Measurements from ENCODE around the gene CD79A. TPM values are rescaled to one million over a fixed set of nuclear protein-coding genes. Genes with fewer than 3 reads are reported as not detected.
A peak's percentile ranks its signal among the peaks of the same experiment; 100 is the strongest.

Gene CD79A
- total RNA-seq, 3 donors from 2014 or later, result 0.80 to 2.9 (median 1.8) TPM

- H3K4me3 ChIP-seq, result no peak overlapping the region
- H3K9me3 ChIP-seq, result no peaks in the 10 kb centered on the region
- no peaks in the 10 kb centered on the region for H3K27me3 ChIP-seq
- H3K27ac ChIP-seq, result no peak overlapping the region
- no peak for TF ChIP-seq POLR2A (IDR thresholded peaks at IDR 0.05)
- TF ChIP-seq POLR2AphosphoS5 (IDR thresholded peaks at IDR 0.05), result no peak
- no peaks in the 10 kb centered on the region for H3K36me3 ChIP-seq
- DNase-seq (ENCODE audit: low spot score in 2 of 2), result no peak
- intact Hi-C loops (cut with DNase I; ENCODE audit: low total_unique reads), result no loop called here
- no peaks in the 10 kb centered on the region for H3K4me1 ChIP-seq
Measured at GRCh38 chr19:41849067-41849466, 28.0 kb upstream of the CD79A start.

- TF ChIP-seq POLR2AphosphoS5 (IDR thresholded peaks at IDR 0.05), result no peak
- TF ChIP-seq POLR2A (IDR thresholded peaks at IDR 0.05), result no peak
- no peak for TF ChIP-seq CTCF (IDR thresholded peaks at IDR 0.05)
- H3K27ac ChIP-seq, result no peak overlapping the region
- no peaks in the 10 kb centered on the region for H3K4me1 ChIP-seq
- H3K4me3 ChIP-seq, result no peak overlapping the region
- intact Hi-C loops (cut with DNase I; ENCODE audit: low total_unique reads), result no loop called here
- no peaks in the 10 kb centered on the region for H3K36me3 ChIP-seq
- H3K27me3 ChIP-seq, result no peaks in the 10 kb centered on the region
- DNase-seq (ENCODE audit: low spot score in 2 of 2), result no peak
- no peaks in the 10 kb centered on the region for H3K9me3 ChIP-seq
Measured at GRCh38 chr19:41850381-41850780, 26.7 kb upstream of the CD79A start.

GRCh38 chr19:41851456-41851855 lies 25.6 kb upstream of the CD79A start:
- H3K9me3 ChIP-seq, result no peaks in the 10 kb centered on the region
- no peak overlapping the region for H3K4me3 ChIP-seq
- H3K36me3 ChIP-seq, result no peaks in the 10 kb centered on the region
- TF ChIP-seq POLR2AphosphoS5 (IDR thresholded peaks at IDR 0.05) (no peak), CTCF (IDR thresholded peaks at IDR 0.05) (no peak), POLR2A (IDR thresholded peaks at IDR 0.05) (no peak)
- H3K27me3 ChIP-seq, result no peaks in the 10 kb centered on the region
- intact Hi-C loops (cut with DNase I; ENCODE audit: low total_unique reads), result no loop called here
- H3K27ac ChIP-seq, result no peak overlapping the region
- DNase-seq (ENCODE audit: low spot score in 2 of 2), result no peak
- no peaks in the 10 kb centered on the region for H3K4me1 ChIP-seq

DNA sequence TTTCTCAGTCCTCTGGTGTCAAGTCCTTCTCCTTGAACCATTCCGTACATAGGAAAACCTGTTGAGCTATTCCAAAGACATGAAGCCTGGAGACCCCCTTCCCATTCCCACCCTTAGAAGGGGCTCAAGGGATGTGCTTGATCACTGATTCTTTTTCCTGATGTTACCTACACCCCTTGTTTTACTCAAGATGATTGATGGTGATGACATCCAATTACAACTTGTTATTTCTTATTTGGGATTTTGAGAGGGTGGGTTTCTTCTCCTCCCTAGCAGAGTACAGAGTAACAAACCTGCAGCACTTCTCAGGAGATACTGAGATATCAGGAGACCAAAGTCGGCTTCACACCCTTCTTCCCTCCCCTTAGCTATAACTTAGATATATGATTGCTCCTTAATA lies 23.7 kb upstream of the CD79A start:
- no peaks in the 10 kb centered on the region for H3K4me1 ChIP-seq
- no peaks in the 10 kb centered on the region for H3K36me3 ChIP-seq
- TF ChIP-seq POLR2AphosphoS5 (IDR thresholded peaks at IDR 0.05), result no peak
- TF ChIP-seq POLR2A (IDR thresholded peaks at IDR 0.05), result no peak
- no peak for TF ChIP-seq CTCF (IDR thresholded peaks at IDR 0.05)
- DNase-seq (ENCODE audit: low spot score in 2 of 2), result no peak
- H3K27ac ChIP-seq, result no peak overlapping the region
- no peaks in the 10 kb centered on the region for H3K9me3 ChIP-seq
- H3K4me3 ChIP-seq, result no peak overlapping the region
- H3K27me3 ChIP-seq, result no peaks in the 10 kb centered on the region
- intact Hi-C loops (cut with DNase I; ENCODE audit: low total_unique reads), result no loop called here

GRCh38 chr19:41853768-41854167 lies 23.3 kb upstream of the CD79A start:
- TF ChIP-seq POLR2A (IDR thresholded peaks at IDR 0.05), result no peak
- TF ChIP-seq CTCF (IDR thresholded peaks at IDR 0.05), result no peak
- TF ChIP-seq POLR2AphosphoS5 (IDR thresholded peaks at IDR 0.05), result no peak
- Histone ChIP-seq H3K9me3 (no peaks in the 10 kb centered on the region), H3K4me3 (no peak overlapping the region), H3K4me1 (no peaks in the 10 kb centered on the region), H3K27ac (no peak overlapping the region), H3K27me3 (no peaks in the 10 kb centered on the region), H3K36me3 (no peaks in the 10 kb centered on the region)
- intact Hi-C loops (cut with DNase I; ENCODE audit: low total_unique reads), result no loop called here
- DNase-seq (ENCODE audit: low spot score in 2 of 2), result no peak

DNA sequence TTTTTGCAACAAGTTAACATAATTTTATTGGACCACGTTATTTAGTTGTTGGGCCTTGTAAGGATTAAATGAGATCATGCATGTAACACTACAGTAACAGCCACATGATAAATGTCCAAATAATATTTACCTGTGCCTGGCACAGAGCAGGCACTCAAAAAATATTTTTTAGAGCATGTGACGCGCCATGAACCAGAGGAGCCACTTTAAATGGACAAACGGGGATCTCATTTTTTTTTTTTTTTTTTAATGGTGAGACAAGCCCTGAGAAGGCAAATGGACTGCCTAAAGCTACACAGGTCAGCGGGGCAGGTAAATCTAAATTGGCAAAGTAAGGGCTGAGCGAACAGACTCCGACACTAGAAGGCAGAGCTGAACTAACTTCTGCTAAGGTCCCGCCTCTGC lies 17.9 kb upstream of the CD79A start:
- TF ChIP-seq CTCF (IDR thresholded peaks at IDR 0.05) (no peak), POLR2AphosphoS5 (IDR thresholded peaks at IDR 0.05) (no peak), POLR2A (IDR thresholded peaks at IDR 0.05) (no peak)
- Histone ChIP-seq H3K9me3 (no peaks in the 10 kb centered on the region), H3K4me3 (peak overlapping the region; percentile 86 to 98 (median 92)), H3K27me3 (no peaks in the 10 kb centered on the region), H3K36me3 (no peaks in the 10 kb centered on the region), H3K27ac (peak overlapping the region; percentile 96 to 99), H3K4me1 (peaks cover 7 to 23% of the 10 kb centered on the region in 2 donors)
- no peak for DNase-seq (ENCODE audit: low spot score in 2 of 2)
- intact Hi-C loops (cut with DNase I; ENCODE audit: low total_unique reads), result no loop called here

Data from breast epithelium (tissue), 4 donors.